ENCODE data around the gene ABCA13.

DNA sequence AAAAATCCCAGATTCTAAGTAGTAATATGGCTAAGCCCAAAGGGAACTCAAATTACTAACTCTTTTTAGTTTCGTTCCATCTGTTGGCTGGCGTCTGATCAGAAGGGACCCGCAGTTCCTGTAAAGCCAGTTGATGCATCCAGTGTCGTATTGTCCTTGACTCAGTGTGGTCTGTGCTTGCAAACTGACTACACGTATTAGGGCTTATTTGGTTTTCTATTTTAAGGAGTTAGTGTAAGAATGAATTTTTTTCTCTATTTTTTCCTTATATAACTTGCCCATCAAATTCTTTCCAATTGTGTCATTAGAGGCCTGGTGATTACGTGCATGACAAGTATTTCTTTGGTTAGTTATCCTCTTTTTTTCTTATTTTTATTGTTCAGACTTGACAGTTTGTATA is 9.7 kb downstream of the ABCA13 start:
- TF ChIP-seq, protein P1, sequence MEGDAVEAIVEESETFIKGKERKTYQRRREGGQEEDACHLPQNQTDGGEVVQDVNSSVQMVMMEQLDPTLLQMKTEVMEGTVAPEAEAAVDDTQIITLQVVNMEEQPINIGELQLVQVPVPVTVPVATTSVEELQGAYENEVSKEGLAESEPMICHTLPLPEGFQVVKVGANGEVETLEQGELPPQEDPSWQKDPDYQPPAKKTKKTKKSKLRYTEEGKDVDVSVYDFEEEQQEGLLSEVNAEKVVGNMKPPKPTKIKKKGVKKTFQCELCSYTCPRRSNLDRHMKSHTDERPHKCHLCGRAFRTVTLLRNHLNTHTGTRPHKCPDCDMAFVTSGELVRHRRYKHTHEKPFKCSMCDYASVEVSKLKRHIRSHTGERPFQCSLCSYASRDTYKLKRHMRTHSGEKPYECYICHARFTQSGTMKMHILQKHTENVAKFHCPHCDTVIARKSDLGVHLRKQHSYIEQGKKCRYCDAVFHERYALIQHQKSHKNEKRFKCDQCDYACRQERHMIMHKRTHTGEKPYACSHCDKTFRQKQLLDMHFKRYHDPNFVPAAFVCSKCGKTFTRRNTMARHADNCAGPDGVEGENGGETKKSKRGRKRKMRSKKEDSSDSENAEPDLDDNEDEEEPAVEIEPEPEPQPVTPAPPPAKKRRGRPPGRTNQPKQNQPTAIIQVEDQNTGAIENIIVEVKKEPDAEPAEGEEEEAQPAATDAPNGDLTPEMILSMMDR (conservative IDR thresholded peaks at IDR 0.05; ENCODE audit: low read depth, low read length): no peak
- TF ChIP-seq POLR2A (IDR thresholded peaks at IDR 0.05; ENCODE audit: low read depth, low read length) (no peak), RAD21 (IDR thresholded peaks at IDR 0.05; ENCODE audit: low read length) (no peak), RFX5 (IDR thresholded peaks at IDR 0.05; ENCODE audit: low read depth, low read length) (no peak), SMC3 (IDR thresholded peaks at IDR 0.05; ENCODE audit: low read depth, low read length) (no peak), CEBPB (IDR thresholded peaks at IDR 0.05; ENCODE audit: low read depth, low read length) (no peak), RCOR1 (IDR thresholded peaks at IDR 0.05; ENCODE audit: insufficient replicate concordance, low read length) (no peak), MAZ (IDR thresholded peaks at IDR 0.05; ENCODE audit: borderline replicate concordance, low read depth, low read length) (no peak), USF2 (IDR thresholded peaks at IDR 0.05; ENCODE audit: low read depth, low read length) (no peak)
